ENCODE measurements around the gene ATP6V0B.

ATP6V0B gene

DNA sequence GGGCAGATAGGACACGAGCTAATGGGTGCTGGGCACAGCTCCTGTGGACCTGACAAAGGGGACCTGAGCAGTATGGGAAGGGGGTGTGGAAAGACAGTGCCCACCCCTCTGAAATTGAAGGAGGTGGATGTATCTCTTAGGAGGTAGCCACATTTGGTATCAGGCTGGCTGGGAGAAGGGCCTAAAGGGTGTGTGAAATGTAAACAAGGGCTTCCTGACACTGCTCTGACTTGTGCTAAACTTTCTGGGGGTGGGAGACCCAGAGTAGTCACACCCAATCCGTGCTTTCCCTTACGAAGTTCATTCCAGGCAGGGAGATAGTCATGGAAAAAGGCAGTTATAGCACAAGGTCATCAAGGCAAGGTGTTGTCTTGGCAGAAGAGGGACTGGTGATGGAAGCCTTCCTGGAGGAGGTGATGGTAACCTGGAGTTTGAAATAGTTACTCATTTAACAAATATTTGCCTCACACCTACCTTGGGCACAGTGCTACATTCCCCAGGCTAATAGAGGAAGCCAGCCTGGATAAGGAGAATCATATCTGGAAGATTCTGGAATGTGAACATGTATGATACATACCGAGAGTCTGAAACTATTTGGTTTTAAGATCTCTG, 11.3 kb downstream of the ATP6V0B start:
- no peak for DNase-seq

DNA sequence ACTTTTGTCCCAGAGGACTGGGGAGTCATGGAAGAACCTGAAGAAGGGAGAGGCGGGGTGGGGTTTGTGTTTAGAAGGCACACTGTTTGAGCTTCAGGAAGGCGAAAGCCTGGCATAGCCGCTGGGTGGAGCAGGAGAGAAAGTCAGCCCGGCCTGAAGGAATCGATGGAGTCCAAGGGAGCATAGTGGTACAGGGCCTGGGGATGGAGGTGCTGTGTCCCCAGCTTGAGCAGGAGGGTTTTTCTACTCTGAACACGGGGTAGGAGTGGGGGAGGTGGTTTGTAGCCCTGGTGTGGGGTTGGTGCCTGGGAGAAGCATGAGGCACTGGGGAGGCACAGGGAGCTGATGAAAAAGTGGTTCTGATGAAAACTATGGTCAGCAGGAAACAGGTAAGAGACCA, 12.0 kb downstream of the ATP6V0B start:
- DNase-seq = no peak

- DNase-seq = no peak
Observed at GRCh38 chr1:43987159-43987902, 12.6 kb downstream of the ATP6V0B start.

GRCh38 chr1:43990271-43991199, 15.8 kb downstream of the ATP6V0B start:
- DNase-seq = no peak

- DNase-seq = no peak
Observed at GRCh38 chr1:43991200-43991475, 16.4 kb downstream of the ATP6V0B start.

GRCh38 chr1:43991476-43992231, 16.9 kb downstream of the ATP6V0B start, which contains the start of gene CCDC24:
TSS of gene CCDC24 (plus strand) at chr1:43991599. CDS start at chr1:43991879, 280 bp downstream.
- DNase-seq = peak; percentile 83

DNA sequence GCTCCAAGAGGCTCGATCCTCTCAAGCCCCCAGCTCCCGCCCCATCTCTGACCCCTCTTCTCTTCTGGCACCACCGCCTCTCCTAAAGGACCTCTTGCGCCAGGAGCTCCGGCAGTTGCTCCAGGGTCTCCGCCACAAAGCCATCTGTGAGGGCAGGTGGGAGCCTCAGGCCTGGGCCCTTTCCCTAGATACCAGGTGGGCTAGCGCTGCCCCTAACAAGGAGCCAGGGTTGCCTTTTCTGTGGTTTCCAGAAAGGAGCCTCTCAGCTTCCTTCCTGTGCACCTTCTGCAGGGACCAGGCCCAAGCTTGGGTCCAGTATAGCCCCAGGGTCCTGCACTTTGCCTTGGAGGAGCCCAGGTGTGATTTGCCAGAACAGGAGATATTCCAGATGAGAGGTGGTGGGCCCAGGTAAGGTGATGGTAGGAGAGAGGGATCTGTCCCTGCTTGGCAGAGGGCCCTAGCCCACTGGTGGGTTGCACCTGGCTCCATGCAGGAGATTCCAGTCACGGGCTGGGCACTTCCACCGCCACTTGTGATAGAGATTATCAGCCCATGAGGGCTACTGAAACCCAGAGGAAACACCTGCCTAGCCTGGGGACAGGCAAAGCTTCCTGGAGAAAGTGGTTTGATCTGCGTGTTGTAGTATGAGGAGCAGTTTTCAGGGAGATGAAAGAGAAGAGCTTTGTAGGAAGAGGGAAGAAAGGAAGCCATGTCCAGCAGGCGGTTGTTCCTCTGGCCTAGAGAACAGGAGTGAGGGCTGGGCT, 17.7 kb downstream of the ATP6V0B start:
- DNase-seq = no peak

GRCh38 chr1:43993206-43993914, 18.6 kb downstream of the ATP6V0B start:
- no peak for DNase-seq

GRCh38 chr1:43994071-43994470, 19.3 kb downstream of the ATP6V0B start:
- DNase-seq = no peak

DNA sequence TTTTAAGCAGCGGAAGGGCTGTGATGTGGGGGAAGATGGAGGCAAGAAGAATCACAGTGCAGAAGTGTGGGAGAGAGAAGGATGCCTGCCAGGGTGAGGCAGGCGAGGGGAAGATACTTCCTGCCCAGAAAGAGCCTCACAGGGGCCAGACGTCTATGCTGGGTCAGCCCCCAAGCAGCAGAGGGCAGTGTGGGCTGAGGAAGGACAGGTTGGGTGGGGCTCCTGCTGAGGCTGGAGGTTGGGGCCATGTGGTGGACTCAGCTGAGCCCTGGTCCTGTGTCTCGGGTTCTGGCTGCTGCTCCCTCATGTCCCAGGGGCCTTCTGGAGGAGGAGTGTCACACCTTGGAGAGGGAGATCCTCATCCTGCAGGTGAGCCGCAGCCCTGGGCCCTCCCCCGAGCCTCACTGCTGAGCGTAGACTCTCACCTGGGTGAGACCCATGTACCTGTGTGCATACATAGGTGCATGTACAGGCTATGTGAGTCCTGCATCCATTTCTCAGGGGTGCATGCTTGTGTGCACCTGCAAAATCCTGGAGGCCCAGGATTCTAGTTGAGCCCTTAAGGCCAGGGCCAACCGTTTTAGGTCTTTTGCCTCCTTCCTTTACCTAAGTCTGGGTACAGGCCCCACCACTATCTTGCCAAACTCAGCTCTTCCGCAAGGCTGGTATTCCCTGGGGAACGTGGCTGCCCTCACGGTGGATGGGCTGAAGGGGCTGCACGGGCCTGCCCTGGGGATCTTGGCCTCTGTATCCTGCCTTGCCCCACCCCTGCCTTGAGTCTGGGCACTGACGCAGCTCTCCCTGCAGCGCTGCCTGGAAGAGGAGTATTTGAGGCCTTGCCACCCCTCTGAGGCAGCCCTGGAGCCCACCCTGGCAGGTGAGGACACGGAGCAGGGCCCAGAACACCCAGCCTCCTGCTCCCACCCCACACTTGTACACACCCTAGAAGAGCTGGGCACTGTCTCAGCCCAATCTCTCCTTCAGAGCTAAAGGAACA, 20.3 kb downstream of the ATP6V0B start:
- no peak for DNase-seq

DNA sequence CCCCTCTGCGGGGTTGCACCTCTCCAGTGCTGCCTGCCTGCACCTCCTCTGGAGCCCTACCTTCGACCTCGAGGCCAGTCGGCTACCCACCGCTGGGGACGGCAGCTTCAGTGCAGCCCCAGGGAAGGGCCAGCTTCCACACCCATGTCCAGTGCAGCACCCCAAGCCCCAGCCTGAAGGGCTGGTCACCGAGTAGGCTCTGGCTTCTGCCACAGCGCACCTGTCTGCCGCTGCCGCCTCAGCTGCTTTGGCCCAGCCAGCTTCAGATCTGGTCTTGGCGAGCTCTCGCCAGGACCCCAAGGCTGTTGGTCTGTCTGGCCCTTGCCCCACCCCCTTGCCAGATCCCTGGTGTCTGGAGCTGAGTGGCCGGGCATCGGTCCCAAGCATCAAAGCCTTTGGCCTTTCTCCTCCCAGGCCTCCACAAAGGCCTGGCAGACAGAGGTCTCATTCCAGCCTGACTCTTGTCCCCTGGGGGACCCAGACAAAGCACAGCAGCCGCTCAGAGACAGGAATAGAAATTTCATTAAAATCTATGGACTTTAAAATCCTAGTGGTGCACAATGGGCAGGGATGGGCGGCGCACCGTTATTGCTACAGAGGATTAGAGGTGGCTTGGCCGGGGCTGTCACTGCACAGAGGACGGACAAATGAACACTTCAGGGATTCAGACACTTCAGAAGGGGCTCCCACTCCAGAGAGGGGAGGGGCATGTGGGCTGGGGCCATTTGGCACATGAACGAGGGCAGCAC, 21.4 kb downstream of the ATP6V0B start:
- DNase-seq = no peak

DNA sequence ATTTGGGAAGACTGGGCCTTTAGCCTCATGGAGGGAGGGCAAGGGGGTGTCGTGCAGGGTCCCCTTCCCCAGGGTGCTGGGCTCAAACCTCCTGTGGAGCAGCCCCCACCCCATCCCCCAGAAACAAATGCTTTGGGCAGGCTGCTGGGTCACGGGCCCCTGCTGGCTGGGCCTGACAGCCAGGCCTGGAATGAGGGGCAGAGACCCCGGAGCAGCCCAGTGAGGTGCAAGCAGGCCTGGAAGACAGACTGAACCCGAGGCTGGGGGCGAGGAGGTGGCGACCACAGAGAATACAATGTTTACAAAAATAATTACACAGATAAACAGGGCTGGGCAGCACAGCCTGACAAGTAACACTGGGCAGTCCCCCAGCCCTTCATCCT, 22.0 kb downstream of the ATP6V0B start:
- DNase-seq = no peak

DNA sequence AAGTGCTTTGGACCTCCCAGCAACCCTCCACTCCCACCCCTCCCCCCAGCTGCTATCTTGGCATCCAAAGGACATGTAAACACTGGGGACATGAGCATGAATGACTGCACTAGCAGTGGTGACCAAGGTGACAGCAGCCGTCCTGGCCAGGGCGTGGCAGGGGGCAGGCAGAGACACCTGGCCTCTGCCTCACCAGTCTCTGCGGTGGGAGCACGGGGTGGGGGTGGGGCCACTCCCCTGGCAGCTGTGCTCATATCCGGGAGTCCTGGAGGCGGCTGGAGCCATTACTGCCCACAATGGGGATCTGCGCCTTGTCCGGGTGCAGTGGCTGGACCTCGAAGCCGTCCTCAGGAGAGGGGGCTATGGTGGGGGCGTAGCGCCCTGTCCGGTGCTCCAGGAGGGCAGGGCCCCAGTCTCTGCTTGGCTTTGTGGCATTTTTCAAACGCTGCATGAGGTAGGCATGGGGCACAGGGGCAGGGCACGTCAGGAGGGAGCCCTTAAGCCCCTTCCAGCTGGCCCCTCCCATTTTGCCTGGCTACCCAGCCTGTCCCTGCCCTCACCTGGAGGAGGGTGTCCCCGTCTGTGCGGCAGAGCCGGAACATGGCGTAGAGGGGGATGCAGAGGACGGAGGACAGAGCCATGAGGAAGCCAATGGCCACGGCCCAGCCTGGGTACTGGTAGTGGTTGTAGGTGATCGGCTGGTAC, 22.7 kb downstream of the ATP6V0B start:
- no peak for DNase-seq

- DNase-seq = no peak
Observed at GRCh38 chr1:43998000-43998378, 23.2 kb downstream of the ATP6V0B start.

GRCh38 chr1:43999455-43999854, 24.7 kb downstream of the ATP6V0B start:
- no peak for DNase-seq

DNA sequence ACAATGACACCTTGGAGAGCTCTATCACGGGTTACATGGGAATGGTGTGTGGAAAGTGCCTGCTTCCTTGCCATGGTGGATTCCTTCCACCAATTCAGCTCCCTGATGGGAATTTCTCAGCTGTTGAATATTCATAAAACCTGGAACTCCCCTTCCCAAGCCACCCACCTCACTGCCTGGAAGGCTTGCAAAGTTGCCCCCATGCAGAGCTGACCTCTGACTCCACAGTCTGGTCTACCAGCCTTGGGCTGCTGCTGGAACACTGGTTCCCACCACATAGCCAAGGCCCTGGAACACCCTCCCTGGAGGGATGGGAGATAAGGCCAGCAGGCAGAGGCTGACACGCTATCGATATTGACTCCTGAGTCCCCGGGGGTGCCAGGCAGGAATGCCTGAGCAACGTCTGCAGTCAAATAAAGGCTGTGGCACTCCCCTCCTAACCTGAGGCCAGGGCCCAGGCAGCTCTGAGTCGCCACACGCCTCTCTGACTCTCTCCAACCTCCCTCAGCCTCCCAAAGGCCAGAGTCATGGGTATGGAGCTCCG, 25.4 kb downstream of the ATP6V0B start:
- DNase-seq = no peak

DNA sequence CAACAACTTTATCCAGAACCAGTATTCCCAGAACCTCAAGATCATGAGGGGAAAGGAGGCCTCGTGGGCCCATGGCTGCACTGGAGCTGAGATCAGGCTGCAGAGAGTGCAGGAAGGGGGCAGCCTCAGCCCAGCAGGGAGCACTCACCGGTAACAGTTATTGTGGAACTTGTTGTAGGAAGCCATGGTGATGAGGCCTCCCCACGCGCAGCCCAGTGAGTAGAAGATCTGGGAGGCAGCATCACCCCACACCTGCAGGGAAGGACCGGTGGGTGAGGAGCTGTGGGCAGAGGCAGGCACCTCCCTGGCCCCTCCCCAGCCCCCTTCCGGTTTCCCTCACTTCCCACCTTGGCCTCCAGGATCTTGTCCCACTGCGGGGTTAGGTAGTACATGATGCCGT, 27.4 kb downstream of the ATP6V0B start:
- DNase-seq = no peak

DNA sequence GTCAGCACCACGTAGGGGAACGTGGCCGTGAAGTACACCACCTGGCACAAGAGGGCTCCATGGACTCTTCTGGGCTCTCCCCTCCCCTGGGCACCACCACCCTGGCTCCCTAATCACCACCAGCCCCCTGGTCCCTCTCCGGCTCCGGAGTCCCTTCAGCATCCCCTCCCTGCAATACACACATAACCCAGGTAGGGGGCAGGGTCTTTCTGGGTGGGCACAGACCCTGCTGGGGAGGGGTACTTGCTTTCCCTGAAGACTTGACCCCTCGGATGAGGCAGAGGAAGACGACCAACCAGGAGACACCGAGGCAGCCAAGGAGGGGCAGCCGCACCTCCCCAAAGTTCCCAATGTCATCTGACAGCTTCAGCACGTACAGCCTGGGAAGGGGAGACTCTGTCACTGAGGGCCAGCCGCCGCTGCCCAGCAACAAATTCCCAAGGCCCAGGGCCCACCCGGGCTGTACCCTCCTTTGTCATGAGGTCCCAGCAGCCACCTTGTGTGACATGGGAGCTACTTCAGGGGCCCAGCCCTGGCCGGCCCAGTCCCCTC, 27.9 kb downstream of the ATP6V0B start:
- DNase-seq = no peak

Measured in activated naive CD4-positive, alpha-beta T cell treated with Interleukin-2 at 50 U/mL for 16 hours (primary cell).